GM18498 (cell line): Measurements from ENCODE around the gene CLCN2.
A peak's percentile ranks its signal among the peaks of the same experiment; 100 is the strongest.
"Not testable (repeated sequence)": the region's sequence is repeated elsewhere in the genome, so short reads cannot be mapped to it uniquely, and the experiment has no call there.

Experiments used
- ATAC-seq: cut with Tn5 transposase; IDR thresholded peaks from one replicate; pipeline ENCODE4 v1.9.1; 2021; ENCODE audit warnings: mild to moderate bottlenecking, moderate library complexity; ENCODE audit not compliant: unreplicated experiment

The CLCN2 gene

DNA sequence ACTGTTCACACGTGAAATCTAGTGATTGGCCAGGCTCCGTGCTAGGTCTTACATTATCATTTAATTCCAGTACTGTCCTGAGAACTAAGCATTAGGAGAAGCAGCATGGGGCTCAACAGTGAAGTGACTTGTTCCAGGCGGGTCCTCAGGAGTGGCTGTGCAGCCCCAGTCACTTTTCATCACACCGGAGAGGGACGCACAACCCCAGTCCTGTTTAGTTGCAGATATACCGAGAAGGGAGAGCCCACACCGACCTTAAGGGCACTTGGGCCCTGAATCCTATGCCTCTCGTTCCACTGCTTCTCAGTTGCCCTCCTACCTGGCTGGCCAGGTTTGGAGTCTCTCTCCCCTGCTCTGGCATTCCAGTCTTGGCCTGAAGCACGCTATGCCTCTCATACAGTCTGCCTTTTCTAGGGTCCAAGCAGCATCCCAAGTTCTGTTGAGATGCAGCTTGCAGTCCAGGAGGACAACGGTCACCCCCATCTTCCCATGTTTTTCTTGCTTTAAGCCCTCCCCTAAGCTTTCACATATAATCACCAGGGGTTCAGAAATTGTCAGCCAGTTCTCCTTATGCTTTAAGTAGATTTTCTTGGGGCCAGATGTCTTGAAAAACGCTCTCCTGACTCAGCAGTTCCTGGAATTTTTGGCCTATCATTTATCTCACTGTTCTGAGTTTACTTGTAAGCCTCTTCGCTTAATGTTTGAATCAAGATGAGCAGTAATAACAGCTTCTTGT, 13.9 kb downstream of the CLCN2 start:
- no peak for ATAC-seq

DNA sequence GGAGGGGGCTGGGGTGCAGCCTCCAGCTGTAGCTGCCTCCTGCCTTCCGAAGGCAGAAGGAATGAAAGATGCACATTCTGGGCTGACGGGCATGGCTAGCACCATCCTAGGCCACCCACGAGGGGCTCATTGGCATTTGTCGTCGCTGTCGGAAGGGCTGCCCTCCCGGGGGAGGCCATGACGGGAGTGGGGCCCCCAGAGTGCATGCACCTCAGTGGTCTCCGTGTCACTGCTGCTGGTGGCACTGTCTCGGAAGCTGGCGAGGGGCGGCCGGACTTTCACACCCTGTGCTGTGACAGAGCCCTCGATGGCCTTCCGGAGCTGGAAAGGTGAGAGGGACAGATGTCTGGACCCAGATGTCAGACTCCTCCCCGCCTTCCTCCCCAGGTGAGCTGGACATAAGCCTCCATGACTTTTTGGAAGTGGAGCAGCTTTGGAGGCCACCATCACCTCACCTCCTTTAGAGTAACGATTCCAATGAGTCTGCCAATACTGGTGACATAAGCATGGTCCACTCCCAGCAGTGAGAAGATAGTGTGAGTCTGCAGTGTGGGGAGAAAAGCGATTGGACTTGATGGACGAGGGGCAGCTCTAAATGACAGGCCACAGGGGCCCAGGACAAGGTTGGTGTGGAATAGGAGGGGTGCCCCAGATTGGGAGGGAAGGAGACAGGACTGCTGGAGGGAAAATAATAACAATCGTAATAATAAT, 14.8 kb downstream of the CLCN2 start:
- ATAC-seq = no peak

DNA sequence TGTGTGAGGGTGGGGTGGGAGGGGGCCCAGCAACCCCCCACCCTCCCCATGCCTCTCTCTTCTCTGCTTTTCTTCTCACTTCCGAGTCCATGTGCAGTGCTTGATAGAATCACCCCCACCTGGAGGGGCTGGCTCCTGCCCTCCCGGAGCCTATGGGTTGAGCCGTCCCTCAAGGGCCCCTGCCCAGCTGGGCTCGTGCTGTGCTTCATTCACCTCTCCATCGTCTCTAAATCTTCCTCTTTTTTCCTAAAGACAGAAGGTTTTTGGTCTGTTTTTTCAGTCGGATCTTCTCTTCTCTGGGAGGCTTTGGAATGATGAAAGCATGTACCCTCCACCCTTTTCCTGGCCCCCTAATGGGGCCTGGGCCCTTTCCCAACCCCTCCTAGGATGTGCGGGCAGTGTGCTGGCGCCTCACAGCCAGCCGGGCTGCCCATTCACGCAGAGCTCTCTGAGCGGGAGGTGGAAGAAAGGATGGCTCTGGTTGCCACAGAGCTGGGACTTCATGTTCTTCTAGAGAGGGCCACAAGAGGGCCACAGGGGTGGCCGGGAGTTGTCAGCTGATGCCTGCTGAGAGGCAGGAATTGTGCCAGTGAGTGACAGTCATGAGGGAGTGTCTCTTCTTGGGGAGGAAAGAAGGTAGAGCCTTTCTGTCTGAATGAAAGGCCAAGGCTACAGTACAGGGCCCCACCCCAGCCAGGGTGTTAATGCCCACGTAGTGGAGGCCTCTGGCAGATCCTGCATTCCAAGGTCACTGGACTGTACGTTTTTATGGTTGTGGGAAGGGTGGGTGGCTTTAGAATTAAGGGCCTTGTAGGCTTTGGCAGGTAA, 15.9 kb downstream of the CLCN2 start:
- no peak for ATAC-seq

DNA sequence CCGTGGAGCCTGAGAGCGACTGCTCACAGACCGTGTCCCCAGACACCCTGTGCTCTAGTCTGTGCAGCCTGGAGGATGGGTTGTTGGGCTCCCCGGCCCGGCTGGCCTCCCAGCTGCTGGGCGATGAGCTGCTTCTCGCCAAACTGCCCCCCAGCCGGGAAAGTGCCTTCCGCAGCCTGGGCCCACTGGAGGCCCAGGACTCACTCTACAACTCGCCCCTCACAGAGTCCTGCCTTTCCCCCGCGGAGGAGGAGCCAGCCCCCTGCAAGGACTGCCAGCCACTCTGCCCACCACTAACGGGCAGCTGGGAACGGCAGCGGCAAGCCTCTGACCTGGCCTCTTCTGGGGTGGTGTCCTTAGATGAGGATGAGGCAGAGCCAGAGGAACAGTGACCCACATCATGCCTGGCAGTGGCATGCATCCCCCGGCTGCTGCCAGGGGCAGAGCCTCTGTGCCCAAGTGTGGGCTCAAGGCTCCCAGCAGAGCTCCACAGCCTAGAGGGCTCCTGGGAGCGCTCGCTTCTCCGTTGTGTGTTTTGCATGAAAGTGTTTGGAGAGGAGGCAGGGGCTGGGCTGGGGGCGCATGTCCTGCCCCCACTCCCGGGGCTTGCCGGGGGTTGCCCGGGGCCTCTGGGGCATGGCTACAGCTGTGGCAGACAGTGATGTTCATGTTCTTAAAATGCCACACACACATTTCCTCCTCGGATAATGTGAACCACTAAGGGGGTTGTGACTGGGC, 16.7 kb downstream of the CLCN2 start:
- no peak for ATAC-seq

DNA sequence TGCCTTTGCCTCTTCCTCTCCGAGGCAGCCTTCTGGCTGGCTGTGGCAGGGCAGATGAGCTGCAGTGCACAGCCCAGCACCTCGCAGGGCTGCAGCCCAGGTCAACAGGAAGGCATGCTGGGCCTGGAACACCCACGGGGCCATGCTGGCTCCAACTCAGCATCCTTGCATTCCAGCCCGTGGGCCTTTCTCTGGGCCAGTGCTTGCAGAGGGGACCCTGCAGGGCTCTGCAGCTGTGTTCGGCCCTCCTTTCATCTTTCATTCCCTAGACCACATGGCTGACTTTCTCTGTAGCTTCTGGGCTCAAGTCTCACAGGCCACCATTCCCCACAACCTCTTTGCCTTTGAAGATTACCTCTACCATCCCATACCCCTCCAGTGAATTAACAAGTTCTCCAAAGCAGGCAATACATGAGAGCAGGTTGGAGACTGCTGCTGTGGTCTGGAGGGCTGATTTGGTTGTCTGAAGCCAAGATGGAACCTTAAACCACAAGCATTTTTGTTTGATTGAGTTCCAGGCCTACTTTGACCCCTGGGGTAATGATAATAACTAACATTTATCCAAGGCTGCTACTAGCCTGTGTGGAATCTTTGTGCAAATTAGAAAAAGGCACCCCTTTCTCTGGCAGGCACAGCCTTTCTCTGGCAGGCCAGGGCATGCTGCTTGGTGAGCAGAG, 18.1 kb downstream of the CLCN2 start:
- no peak for ATAC-seq

DNA sequence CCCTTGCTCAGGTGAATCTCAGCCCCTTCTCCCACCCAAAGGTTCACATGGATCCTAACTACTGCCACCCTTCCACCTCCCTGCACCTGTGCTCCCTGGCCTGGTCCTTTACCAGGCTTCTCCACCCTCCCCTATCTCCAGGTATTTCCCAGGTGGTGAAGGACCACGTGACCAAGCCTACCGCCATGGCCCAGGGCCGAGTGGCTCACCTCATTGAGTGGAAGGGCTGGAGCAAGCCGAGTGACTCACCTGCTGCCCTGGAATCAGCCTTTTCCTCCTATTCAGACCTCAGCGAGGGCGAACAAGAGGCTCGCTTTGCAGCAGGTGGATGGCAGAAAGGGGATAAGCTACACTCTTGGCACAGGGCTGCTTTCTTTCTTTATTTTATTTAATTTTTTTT, 19.5 kb downstream of the CLCN2 start:
- ATAC-seq = no peak

DNA sequence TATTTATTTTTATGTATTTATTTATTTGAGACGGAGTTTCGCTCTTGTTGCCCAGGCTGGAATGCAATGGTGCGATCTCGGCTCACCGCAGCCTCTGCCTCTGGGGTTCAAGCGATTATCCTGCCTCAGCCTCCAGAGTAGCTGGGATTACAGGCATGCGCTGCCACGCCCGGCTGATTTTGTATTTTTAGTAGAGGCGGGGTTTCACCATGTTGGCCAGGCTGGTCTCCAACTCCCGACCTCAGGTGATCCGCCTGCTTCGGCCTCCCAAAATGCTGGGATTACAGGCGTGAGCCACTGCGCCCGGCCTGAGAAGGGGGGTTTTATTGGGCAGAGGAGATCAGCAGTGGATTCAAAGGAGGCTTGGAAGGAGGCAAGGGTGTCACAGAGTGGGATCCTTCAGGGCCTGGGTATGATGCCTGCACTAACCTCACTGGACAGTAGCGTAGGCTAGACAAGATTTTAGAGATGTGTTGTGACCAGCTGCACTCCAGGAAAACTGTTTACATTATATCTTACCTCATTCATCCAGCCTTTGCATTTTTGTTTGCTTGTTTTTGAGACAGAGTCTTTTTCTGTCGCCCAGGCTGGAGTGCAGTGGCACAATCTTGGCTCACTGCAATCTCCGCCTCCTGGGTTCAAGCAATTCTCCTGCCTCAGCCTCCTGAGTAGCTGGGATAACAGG, 21.8 kb downstream of the CLCN2 start:
- not testable (repeated sequence) for ATAC-seq

DNA sequence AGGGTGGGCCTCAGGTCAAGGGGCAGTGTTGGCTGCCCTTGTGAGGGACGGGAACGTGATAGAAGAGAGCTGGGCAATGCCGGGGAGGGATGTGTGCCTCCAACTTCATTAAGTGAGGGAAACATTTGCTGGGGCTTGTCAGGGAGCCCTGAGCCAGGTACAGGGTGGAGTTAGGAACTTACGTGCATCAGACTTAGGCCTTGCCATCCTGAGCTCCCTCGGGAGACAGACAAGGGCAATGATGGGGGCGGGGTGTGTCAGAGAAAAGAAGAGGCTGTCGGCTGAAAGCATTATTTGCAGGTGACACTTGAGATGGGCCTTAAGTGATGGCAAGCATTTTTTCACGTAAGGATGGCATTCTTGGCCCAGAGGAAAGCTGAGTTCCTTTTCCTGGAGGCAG, 22.4 kb downstream of the CLCN2 start:
- ATAC-seq = no peak

DNA sequence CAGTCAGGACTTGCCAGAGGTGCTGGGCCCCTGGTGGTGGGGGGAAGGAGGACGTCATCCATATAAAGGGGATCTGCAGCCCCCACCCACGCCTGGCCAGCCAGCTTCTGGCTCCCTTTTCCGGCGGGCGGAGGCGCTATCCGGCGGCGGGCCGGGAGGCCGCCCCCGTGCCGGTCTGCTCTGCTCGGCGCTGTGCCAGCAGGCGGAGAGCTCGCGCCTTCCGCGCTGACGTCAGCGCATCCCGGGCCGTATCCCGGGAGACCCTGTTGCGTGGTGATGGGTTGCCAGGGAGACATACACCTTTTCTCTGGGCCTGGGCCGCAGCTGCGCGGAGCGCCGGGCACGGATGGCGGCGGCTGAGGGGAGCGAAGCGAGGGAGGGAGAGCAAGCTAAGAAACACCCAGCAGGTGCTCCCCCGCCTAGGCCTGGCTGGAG, 22.9 kb downstream of the CLCN2 start:
- no peak for ATAC-seq

DNA sequence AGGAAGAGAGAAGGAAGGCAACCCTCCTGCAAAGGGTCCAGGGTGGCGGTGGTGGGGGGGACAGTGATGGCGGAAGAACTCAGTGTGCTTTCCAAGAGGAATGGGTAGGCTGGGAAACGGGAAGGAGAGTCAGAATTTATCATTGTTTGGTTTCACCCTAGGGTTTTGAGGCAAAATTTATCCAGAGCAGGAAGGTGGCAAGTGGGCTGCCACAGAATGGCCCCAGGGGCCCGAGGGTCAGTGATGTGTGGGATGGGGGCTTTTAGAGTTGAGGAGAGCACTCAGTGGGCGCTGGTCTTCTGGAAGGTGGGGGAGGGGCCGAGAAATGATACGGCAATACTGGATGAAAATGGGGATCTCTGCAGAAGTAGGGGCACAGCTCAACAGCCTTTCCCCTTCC, 23.4 kb downstream of the CLCN2 start:
- ATAC-seq = no peak

DNA sequence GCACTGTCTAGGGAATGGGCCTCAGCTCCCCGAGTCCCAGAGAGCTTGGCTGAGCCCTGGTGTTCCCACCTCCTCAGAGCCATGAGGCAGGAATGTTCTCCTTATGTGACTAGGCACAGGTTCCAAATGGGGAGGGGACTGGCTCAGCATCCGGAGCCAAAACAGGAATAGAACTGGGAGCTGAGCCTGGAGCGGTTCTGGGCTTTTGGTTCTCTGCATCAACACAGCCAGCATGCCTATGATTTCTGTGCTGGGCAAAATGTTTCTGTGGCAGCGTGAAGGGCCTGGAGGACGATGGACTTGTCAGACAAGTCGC, 24.0 kb downstream of the CLCN2 start, which contains the start of gene FAM131A:
Gene FAM131A (plus strand): TSS at position 202 of the 316 bp plus-strand sequence. CDS start 31 bp downstream, at position 233.
- no peak for ATAC-seq

DNA sequence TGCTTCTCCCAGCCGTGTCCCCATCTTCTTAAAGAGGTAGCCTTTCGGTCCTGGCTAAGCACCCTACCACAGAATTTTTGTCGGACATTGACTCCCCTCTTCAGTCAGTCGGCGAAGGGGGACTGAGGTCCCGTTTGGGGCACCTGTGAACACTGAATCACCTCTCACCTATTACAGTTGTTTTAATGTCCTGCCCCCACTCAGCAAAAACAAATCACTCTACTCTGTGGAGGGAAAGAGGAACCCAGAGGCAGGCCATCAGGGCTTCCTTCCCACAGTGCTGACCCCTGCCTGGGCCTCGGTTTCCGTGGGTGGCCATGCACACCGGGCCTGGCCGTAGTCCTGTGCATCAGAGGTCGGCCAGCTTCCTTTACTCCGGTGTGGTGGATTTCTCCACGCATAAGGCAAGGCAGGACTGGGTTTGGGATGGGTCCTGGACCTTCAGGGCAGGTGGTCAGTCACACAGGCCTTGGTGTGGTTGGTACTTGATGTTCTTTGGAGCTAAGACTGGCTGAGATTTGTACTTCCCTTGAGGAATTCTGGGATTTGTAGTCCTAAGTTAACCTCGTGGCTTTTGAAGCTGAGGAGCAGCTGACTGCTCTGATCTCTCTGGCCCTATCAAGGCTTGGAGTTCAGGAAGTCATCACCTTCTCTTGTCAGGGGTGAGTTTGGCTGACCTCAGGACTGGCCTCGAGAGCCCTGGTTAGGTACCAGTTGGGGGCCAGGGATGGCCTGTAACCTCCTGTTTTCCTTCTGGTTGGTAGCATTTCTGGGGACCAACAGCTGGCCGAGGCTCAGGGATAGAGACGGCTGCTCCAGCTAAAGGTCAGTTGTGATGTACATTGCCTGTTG, 24.6 kb downstream of the CLCN2 start:
- ATAC-seq = no peak

DNA sequence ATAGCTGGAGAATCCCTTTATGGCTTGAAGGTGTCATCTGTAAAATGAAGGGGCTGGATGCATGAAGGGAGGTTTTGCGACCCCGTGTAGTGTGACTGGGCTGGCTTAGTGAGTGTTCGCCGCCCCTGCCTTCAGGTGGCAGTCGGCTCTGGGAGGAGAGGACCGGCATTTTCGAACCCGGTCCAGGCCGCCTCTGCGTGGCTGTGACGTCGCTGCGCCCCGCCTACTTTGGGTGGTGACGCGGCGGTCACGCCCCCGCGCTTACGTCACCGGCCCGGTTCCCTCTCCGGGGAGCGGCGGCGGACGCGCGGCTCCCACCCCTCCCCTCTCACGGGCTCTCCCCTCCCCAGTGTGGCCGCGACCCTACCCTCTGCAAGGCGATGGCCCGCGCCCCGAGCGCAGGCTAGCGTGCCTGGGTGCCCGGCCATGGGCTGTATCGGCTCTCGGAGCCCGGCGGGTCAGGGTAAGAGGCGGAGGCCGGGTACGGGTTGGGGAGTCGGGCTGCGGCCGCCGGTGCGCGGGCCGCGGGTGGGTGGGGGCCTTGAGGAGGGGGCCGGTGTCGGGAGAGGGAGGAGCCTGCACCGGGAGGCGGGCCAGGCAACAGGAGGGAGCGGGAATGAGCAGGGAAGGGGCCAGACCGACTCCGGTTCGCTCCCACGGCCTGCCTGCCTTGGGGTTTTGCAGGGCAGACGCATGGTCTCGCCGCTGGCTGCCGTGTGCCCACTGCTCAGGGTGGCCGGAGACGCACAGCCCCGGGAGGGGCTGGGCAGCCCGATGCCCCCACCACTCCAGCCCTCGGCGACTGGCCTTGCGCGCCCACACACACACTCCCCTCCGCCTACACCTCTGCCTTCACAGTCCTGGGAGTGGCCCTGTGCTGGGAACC, 25.5 kb downstream of the CLCN2 start:
- peak; percentile 85 for ATAC-seq

DNA sequence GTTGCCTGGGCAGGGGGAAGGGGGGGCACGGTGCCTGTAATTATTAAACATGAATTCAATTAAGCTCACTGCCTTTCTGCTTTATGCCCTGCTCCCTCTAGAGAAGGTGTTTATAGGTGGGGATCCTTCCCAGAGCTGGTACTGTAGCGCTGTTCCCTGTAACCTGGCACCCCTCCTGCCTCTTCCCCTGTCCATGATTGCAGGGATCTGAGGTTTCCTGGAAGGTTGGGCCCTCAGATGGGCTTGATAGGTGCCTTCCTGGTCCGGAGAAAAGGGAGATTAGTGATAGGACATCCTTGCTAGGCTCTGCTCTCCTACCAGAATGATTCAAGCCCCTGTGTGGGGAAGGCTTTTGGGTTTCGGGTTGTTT, 26.1 kb downstream of the CLCN2 start:
- no peak for ATAC-seq

DNA sequence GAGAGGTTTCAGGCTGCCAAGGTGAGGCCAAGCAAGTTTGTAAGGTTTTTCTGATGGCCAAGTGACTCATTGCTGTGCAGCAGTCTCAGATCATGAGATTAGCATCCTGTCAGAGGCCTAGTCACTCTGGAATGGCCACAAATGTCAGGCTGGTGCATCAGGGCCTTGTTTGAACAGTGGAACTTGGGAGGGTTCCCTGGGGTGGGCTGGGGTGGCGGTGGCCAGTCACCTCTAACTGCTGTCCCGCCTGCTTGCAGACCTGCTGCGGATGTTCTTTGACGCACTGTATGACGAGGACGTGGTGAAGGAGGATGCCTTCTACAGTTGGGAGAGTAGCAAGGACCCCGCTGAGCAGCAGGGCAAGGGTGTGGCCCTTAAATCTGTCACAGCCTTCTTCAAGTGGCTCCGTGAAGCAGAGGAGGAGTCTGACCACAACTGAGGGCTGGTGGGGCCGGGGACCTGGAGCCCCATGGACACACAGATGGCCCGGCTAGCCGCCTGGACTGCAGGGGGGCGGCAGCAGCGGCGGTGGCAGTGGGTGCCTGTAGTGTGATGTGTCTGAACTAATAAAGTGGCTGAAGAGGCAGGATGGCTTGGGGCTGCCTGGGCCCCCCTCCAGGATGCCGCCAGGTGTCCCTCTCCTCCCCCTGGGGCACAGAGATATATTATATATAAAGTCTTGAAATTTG, 26.8 kb downstream of the CLCN2 start:
- ATAC-seq = no peak

DNA sequence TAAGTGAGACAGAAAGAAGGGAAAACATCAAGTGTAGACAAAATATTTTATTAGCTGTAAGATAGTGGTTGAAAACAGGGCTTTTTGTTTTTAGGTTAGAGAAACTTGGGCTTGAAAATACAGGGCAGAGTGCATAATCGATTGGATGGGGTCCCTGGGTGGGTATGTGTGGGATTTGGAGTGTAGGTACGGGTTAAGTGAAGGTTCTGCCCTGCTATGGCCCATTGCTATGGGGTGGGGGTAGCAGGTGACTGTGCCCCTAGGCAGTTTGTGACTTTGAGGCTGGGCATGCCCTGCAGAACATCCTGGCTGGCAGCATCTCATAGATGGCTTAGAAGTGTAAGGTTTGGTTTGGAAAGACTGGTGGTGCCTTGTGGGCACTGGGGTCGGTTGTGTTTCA, 27.7 kb downstream of the CLCN2 start:
- no peak for ATAC-seq

DNA sequence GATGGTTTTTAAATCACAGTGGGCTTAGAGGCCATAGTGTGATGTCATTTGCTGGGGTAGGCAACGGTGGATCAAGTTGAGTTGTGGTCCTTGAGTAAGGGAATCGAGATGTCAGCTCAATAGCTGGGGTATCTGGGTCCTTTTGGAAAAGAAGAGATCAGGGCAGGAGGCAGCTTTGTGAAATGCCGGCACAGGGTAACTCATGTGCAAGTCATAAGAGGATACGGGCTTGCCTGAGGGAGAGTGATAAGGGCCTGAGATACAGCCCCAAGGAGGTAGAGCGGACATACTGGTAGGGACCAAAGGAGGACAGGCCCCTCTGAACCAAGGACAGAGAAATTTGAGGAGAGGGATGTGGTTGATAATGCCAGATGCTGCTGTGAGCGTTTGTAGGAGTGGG, 28.2 kb downstream of the CLCN2 start:
- ATAC-seq = no peak
